ENCODE data around the gene PPIE. TPM values are rescaled to one million over a fixed set of nuclear protein-coding genes. Genes with fewer than 3 reads are reported as not detected.

The PPIE gene
- total RNA-seq, 3 donors from 2014 or later (not counting 1 experiment from before 2014, with no cell fraction given) = 44.3 to 62.8 (median 59.8) TPM

DNA sequence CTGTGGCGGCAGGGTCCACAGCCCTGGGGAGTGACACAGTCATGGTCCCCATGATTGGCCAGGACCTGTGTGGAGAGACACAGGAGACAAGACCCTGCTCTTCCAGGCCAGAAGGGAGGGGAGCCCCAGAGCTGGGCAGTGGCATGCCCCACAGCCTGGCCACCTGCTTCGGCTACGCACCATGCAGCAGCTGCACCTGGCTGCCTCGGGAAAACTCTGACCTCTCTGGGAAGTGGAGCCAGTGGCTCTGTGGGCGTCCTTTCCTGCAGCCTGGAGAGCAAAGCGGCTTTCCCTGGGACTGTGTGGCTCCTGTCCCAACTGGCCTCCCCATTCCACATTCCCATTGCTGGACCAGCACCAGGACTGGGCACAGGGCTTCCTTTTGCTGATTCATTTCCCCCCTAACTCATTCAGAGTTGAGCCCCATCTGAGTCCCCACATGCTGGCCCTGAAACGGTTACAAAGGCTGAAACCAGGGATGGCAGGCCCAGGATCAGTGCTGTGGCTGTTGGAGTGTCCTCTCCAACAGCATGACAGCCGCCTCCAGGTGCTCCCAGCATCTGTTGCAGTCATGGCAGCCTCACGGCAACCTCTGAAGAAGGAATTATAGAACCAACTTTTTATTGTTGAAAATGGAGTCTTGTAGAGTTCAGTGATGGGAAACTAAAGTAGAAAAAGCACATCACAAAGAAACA is 17.4 kb downstream of the PPIE start:
- TF ChIP-seq CTCF (IDR thresholded peaks at IDR 0.05) = no peak
- H3K9me3 ChIP-seq (ENCODE audit: control insufficient read depth, insufficient read depth, low read length) = no peaks in the 10 kb centered on the region
- WGBS (ENCODE audit: insufficient coverage) = 90% methylated on average over 9 of the region's 9 CpGs
- no peaks in the 10 kb centered on the region for H3K4me1 ChIP-seq (ENCODE audit: control insufficient read depth, insufficient read depth, low read length)
- Mint-ChIP-seq H3K4me3 (no peak overlapping the region), H3K27ac (no peak overlapping the region), H3K9me3 (no peaks in the 10 kb centered on the region), H3K4me1 (peaks cover 4 to 9% of the 10 kb centered on the region in 2 donors), H3K27me3 (ENCODE audit: low read depth in 2 of 2) (no peaks in the 10 kb centered on the region), H3K36me3 (peaks cover 21% of the 10 kb centered on the region)
- ATAC-seq = no peak
- no peak overlapping the region for H3K4me3 ChIP-seq (ENCODE audit: low read length)
- intact Hi-C loops (cut with micrococcal nuclease) = no loop called here
- no peaks in the 10 kb centered on the region for H3K27me3 ChIP-seq (ENCODE audit: control insufficient read depth, insufficient read depth, low read length)
- no peak for DNase-seq
- H3K27ac ChIP-seq (ENCODE audit: low read length) = no peak overlapping the region
- peaks cover 67% of the 10 kb centered on the region for H3K36me3 ChIP-seq (ENCODE audit: control insufficient read depth, insufficient read depth, low read length)

DNA sequence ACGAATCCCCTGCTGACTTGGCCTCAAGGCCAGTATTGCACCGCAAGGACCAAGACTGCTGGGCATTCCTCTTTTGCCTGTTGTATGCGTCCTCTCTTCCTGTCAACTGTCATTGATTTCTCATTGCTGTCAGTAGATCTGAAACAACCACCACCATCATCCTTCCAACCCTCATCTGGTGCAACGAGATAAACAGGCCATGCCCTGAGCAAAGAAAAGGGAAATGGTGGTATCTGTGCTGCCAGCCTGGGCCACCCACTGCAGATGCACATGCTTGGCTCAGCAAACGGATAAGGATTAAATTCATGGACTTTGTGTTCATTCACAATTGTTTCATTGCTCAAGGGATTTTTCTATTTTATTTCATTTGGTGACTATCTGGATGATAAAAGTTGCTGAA is 18.8 kb downstream of the PPIE start:
- H3K27ac Mint-ChIP-seq = no peak overlapping the region
- no peaks in the 10 kb centered on the region for H3K27me3 Mint-ChIP-seq (ENCODE audit: low read depth in 2 of 2)
- ATAC-seq = no peak
- peaks cover 4% of the 10 kb centered on the region in 2 donors for H3K4me1 Mint-ChIP-seq
- Histone ChIP-seq H3K4me3 (ENCODE audit: low read length) (no peak overlapping the region), H3K4me1 (ENCODE audit: control insufficient read depth, insufficient read depth, low read length) (no peaks in the 10 kb centered on the region), H3K9me3 (ENCODE audit: control insufficient read depth, insufficient read depth, low read length) (no peaks in the 10 kb centered on the region), H3K27ac (ENCODE audit: low read length) (no peak overlapping the region), H3K27me3 (ENCODE audit: control insufficient read depth, insufficient read depth, low read length) (no peaks in the 10 kb centered on the region), H3K36me3 (ENCODE audit: control insufficient read depth, insufficient read depth, low read length) (peaks cover 53% of the 10 kb centered on the region)
- TF ChIP-seq CTCF (IDR thresholded peaks at IDR 0.05) = no peak
- intact Hi-C loops (cut with micrococcal nuclease) = no loop called here
- peaks cover 15% of the 10 kb centered on the region for H3K36me3 Mint-ChIP-seq
- H3K4me3 Mint-ChIP-seq = no peak overlapping the region
- no peaks in the 10 kb centered on the region for H3K9me3 Mint-ChIP-seq
- 73% methylated on average over 5 of the region's 5 CpGs for WGBS (ENCODE audit: insufficient coverage)
- no peak for DNase-seq

GRCh38 chr1:39758556-39759435 is 20.1 kb downstream of the PPIE start:
- no peaks in the 10 kb centered on the region for H3K4me1 ChIP-seq (ENCODE audit: control insufficient read depth, insufficient read depth, low read length)
- H3K27me3 Mint-ChIP-seq (ENCODE audit: low read depth in 2 of 2) = no peaks in the 10 kb centered on the region
- peaks cover 41% of the 10 kb centered on the region for H3K36me3 ChIP-seq (ENCODE audit: control insufficient read depth, insufficient read depth, low read length)
- no peaks in the 10 kb centered on the region for H3K9me3 Mint-ChIP-seq
- H3K9me3 ChIP-seq (ENCODE audit: control insufficient read depth, insufficient read depth, low read length) = no peaks in the 10 kb centered on the region
- H3K27ac ChIP-seq (ENCODE audit: low read length) = no peak overlapping the region
- H3K27me3 ChIP-seq (ENCODE audit: control insufficient read depth, insufficient read depth, low read length) = no peaks in the 10 kb centered on the region
- H3K36me3 Mint-ChIP-seq = peaks cover 9% of the 10 kb centered on the region
- H3K4me3 Mint-ChIP-seq = no peak overlapping the region
- no peak for TF ChIP-seq CTCF (IDR thresholded peaks at IDR 0.05)
- WGBS (ENCODE audit: insufficient coverage) = 97% methylated on average over 16 of the region's 16 CpGs
- peaks cover 4% of the 10 kb centered on the region in 2 donors for H3K4me1 Mint-ChIP-seq
- H3K27ac Mint-ChIP-seq = no peak overlapping the region
- no peak overlapping the region for H3K4me3 ChIP-seq (ENCODE audit: low read length)
- intact Hi-C loops (cut with micrococcal nuclease) = no loop called here
- no peak for ATAC-seq
- DNase-seq = no peak

Measured in natural killer cell (primary cell).